K562 (cell line): ENCODE measurements around the gene LAMA5. TPM values are rescaled to one million over a fixed set of nuclear protein-coding genes. Genes with fewer than 3 reads are reported as not detected.
A peak's percentile ranks its signal among the peaks of the same experiment; 100 is the strongest.

ENCODE experiments used
- BRF1 ChIP-seq: IDR thresholded peaks from 3 replicates; pipeline ENCODE4 v1.6.1; 2011; ENCODE audit warnings: borderline replicate concordance, mild to moderate bottlenecking; ENCODE audit not compliant: insufficient read length; ENCODE audit errors: extremely low read depth
- CEBPG ChIP-seq, 3 experiments: fragments of 200-800 bp in 1 of 3; sonication (Bioruptor generic) in 1 of 3; sonication (generic) in 1 of 3; formaldehyde crosslinking in 1 of 3; IDR thresholded peaks in 2 of 3; conservative IDR thresholded peaks in 1 of 3; 2 replicates each; pipeline versions ENCODE4 v1.6.1 to v1.8.0; 2016 to 2022; ENCODE audit warnings: missing compliant biosample characterization in 2 of 3, missing genetic modification characterization in 2 of 3, mild to moderate bottlenecking in 1 of 3, missing genetic modification reagents in 1 of 3
- CSDE1 ChIP-seq, 2 experiments: fragments of 450-650 bp; IDR thresholded peaks; 2 replicates each; pipeline ENCODE4 v1.6.1; 2016; ENCODE audit warnings: mild to moderate bottlenecking in 1 of 2
- E4F1 ChIP-seq: fragments of 250-450 bp; sonication (Bioruptor Pico); IDR thresholded peaks from 2 replicates; pipeline ENCODE4 v1.5.0; 2021; ENCODE audit warnings: mild to moderate bottlenecking, borderline replicate concordance
- ETV5 ChIP-seq: sonication (generic); formaldehyde crosslinking; IDR thresholded peaks from 2 replicates; pipeline ENCODE4 v1.4.0; 2020; ENCODE audit warnings: low read depth, mild to moderate bottlenecking, missing genetic modification reagents
- HBP1 ChIP-seq: fragments of 450-650 bp; formaldehyde crosslinking; IDR thresholded peaks from 2 replicates; pipeline ENCODE4 v1.4.0; 2022; ENCODE audit warnings: missing genetic modification characterization
- ILF3 ChIP-seq: fragments of 450-650 bp; IDR thresholded peaks from 2 replicates; pipeline ENCODE4 v1.6.1; 2018; ENCODE audit warnings: antibody characterized with exemption, mild to moderate bottlenecking, moderate library complexity, borderline replicate concordance
- PML ChIP-seq: IDR thresholded peaks from 2 replicates; pipeline ENCODE4 v1.6.1; 2012; ENCODE audit warnings: low read length, inconsistent platforms
- POLR2A ChIP-seq: fragments of 450-650 bp; conservative IDR thresholded peaks from 2 replicates; pipeline ENCODE4 v1.6.1; 2016
- POLR2G ChIP-seq: fragments of 200-400 bp; formaldehyde crosslinking; IDR thresholded peaks from 2 replicates; pipeline ENCODE4 v1.6.1; 2017; ENCODE audit warnings: low read depth, mild to moderate bottlenecking, antibody characterized with exemption, low read length, moderate library complexity
- SPI1 ChIP-seq: IDR thresholded peaks from 2 replicates; pipeline ENCODE4 v1.6.1; 2011; ENCODE audit warnings: low read depth, low read length, control low read depth, borderline replicate concordance
- STAT6 ChIP-seq: sonication (generic); formaldehyde crosslinking; IDR thresholded peaks from 2 replicates; pipeline ENCODE4 v1.8.1; 2023; ENCODE audit warnings: mild to moderate bottlenecking, missing genetic modification reagents
- TCF7L2 ChIP-seq: fragments of 150-350 bp; IDR thresholded peaks from 2 replicates; pipeline ENCODE4 v1.6.1; 2016; ENCODE audit warnings: low read depth, mild to moderate bottlenecking, low read length, moderate library complexity
- ZNF280A ChIP-seq: fragments of 450-650 bp; IDR thresholded peaks from 2 replicates; pipeline ENCODE4 v1.6.1; 2018; ENCODE audit warnings: mild to moderate bottlenecking, low read depth; ENCODE audit not compliant: partially characterized antibody
- ZNF408 ChIP-seq: fragments of 250-450 bp; sonication (Bioruptor Pico); IDR thresholded peaks from 2 replicates; pipeline ENCODE4 v1.4.0; 2020; ENCODE audit warnings: low read depth, mild to moderate bottlenecking, moderate library complexity
- polyA plus RNA-seq, 8 experiments: library from polyadenylated mRNA; depleted of rRNA in 4 of 8; stranded (reverse) in 5 of 8; unstranded in 3 of 8; fragments of >200 nt; fragmentation: Nextera tagmentation in 2 of 8; fragmentation: Illumina TruSeq in 1 of 8; extraction: Ambion mirVana in 2 of 8; extraction: Trizol in 1 of 8; gene quantifications; 2 replicates each; pipeline versions ENCODE4 v1.2.1 to v1.2.3, GENCODE V29; 2011 to 2014; ENCODE audit warnings: inconsistent platforms in 1 of 8, missing spikeins in 1 of 8
- total RNA-seq, 7 experiments: library from RNA; depleted of rRNA in 6 of 7; stranded (reverse); fragments of >200 nt in 6 of 7; fragmentation: Illumina TruSeq in 2 of 7; extraction: Trizol in 2 of 7; gene quantifications; 2 replicates each; pipeline versions ENCODE4 v1.2.1 to v1.2.3, GENCODE V29; 2011 to 2021; ENCODE audit warnings: low replicate concordance in 1 of 7
- TF ChIP-seq, protein P1 (sequence below), 2 experiments: IDR thresholded peaks; 2 replicates each; pipeline ENCODE4 v1.6.1; 2012; ENCODE audit warnings: improper control_type of control experiment in 2 of 2, low read depth in 2 of 2, low read length in 2 of 2, borderline replicate concordance in 1 of 2

LAMA5 gene
- total and polyA plus RNA-seq, 9 of the 15 experiments (the other 6 are each of a cell fraction or from before 2014, with no cell fraction given): 0.31 to 101 (median 7.8) TPM

GRCh38 chr20:62302341-62303061 is 64.6 kb downstream of the LAMA5 start, which contains the start of gene ADRM1 (continued):
- no peak for TF ChIP-seq HBP1 (CRISPR knock-in tag)
- TF ChIP-seq POLR2G: peak; percentile 89
- peak; percentile 80 for TF ChIP-seq POLR2A
- TF ChIP-seq ZNF408 (CRISPR knock-in tag): no peak
- TF ChIP-seq BRF1: no peak
- TF ChIP-seq ILF3: no peak
- TF ChIP-seq CSDE1 (IDR thresholded peaks at IDR 0.05): no peak
- TF ChIP-seq E4F1 (CRISPR knock-in tag): no peak
- no peak for TF ChIP-seq CEBPG (CRISPR knock-in tag; IDR thresholded peaks at IDR 0.05)
- no peak for TF ChIP-seq CEBPG (tag; conservative IDR thresholded peaks at IDR 0.05 in 1 of 2, IDR thresholded peaks at IDR 0.05 in 1 of 2)
- no peak for TF ChIP-seq SPI1
- TF ChIP-seq TCF7L2: no peak
- TF ChIP-seq STAT6: no peak
- peak; percentile 55; the same call in 1 of the 2 replicates for TF ChIP-seq PML
- TF ChIP-seq, protein P1, sequence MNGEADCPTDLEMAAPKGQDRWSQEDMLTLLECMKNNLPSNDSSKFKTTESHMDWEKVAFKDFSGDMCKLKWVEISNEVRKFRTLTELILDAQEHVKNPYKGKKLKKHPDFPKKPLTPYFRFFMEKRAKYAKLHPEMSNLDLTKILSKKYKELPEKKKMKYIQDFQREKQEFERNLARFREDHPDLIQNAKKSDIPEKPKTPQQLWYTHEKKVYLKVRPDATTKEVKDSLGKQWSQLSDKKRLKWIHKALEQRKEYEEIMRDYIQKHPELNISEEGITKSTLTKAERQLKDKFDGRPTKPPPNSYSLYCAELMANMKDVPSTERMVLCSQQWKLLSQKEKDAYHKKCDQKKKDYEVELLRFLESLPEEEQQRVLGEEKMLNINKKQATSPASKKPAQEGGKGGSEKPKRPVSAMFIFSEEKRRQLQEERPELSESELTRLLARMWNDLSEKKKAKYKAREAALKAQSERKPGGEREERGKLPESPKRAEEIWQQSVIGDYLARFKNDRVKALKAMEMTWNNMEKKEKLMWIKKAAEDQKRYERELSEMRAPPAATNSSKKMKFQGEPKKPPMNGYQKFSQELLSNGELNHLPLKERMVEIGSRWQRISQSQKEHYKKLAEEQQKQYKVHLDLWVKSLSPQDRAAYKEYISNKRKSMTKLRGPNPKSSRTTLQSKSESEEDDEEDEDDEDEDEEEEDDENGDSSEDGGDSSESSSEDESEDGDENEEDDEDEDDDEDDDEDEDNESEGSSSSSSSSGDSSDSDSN (IDR thresholded peaks at IDR 0.05; ENCODE audit: borderline replicate concordance in 1 of 2, low read depth in 2 of 2, low read length in 2 of 2): peak in 1 of 2 experiments; percentile 27; a peak in 1 of 4 replicates
- peak; percentile 66 for TF ChIP-seq ETV5 (CRISPR knock-in tag)
- no peak for TF ChIP-seq ZNF280A
